ENCODE data around the gene UBR3. TPM values are rescaled to one million over a fixed set of nuclear protein-coding genes. Genes with fewer than 3 reads are reported as not detected.
"Not testable (repeated sequence)": the region's sequence is repeated elsewhere in the genome, so short reads cannot be mapped to it uniquely, and the experiment has no call there.

UBR3 gene
- total RNA-seq, 6 experiments from 2014 or later = 25.3 to 37.3 (median 29.9) TPM

- Histone ChIP-seq H3K27ac (no peak overlapping the region), H3K27me3 (no peaks in the 10 kb centered on the region), H3K9me3 (no peaks in the 10 kb centered on the region), H3K4me1 (no peaks in the 10 kb centered on the region), H3K4me3 (no peak overlapping the region), H3K36me3 (peaks cover 4 to 80% (median 30%) of the 10 kb centered on the region in 4 donors)
- 71% methylated on average over 4 of the region's 4 CpGs for WGBS (ENCODE audit: insufficient coverage, low coverage, low lambda C conversion rate, missing lambda C conversion rate)
- intact Hi-C loops (cut with DNase I) = no loop called here
- TF ChIP-seq CTCF (IDR thresholded peaks at IDR 0.05) (no peak), POLR2A (IDR thresholded peaks at IDR 0.05) (no peak)
- ATAC-seq (no peak), DNase-seq (no peak)
These were observed 19.0 kb upstream of the UBR3 start for GRCh38 chr2:169808221-169808620.

- H3K27me3 ChIP-seq = no peaks in the 10 kb centered on the region
- no peaks in the 10 kb centered on the region for H3K9me3 ChIP-seq
- intact Hi-C loops (cut with DNase I) = no loop called here
- no peak overlapping the region for H3K4me3 ChIP-seq
- H3K27ac ChIP-seq = no peak overlapping the region
- peaks cover 0 to 50% (median 8%) of the 10 kb centered on the region in 4 donors for H3K36me3 ChIP-seq
- DNase-seq (no peak), ATAC-seq (no peak)
- no peaks in the 10 kb centered on the region for H3K4me1 ChIP-seq
- TF ChIP-seq CTCF (IDR thresholded peaks at IDR 0.05) = no peak
- TF ChIP-seq POLR2A (IDR thresholded peaks at IDR 0.05) = no peak
- 56% methylated on average over 1 of the region's 1 CpG for WGBS (ENCODE audit: insufficient coverage, low coverage, low lambda C conversion rate, missing lambda C conversion rate)
These were observed 11.4 kb upstream of the UBR3 start for GRCh38 chr2:169815849-169816248.

GRCh38 chr2:169816961-169817360 lies 10.3 kb upstream of the UBR3 start:
- H3K27ac ChIP-seq; H3K27me3 ChIP-seq; H3K4me1 ChIP-seq; H3K9me3 ChIP-seq; DNase-seq; intact Hi-C loops (cut with DNase I); ATAC-seq; H3K4me3 ChIP-seq: not testable (repeated sequence)
- H3K36me3 ChIP-seq = peaks cover 0 to 39% (median 2%) of the 10 kb centered on the region in 4 donors

GRCh38 chr2:169817369-169817768 lies 9.9 kb upstream of the UBR3 start:
- intact Hi-C loops (cut with DNase I) = not testable (repeated sequence)
- peaks cover 0 to 35% (median under 1%) of the 10 kb centered on the region in 4 donors for H3K36me3 ChIP-seq

GRCh38 chr2:169818241-169818640 lies 9.0 kb upstream of the UBR3 start:
- peaks cover 0 to 28% (median under 1%) of the 10 kb centered on the region in 4 donors for H3K36me3 ChIP-seq

More at GRCh38 chr2:169817369-169817768, 9.9 kb upstream of the UBR3 start:
- not testable (repeated sequence) for DNase-seq, H3K27me3 ChIP-seq, H3K4me1 ChIP-seq, H3K9me3 ChIP-seq, H3K4me3 ChIP-seq, H3K27ac ChIP-seq, ATAC-seq
- WGBS (ENCODE audit: insufficient coverage, low coverage, low lambda C conversion rate, missing lambda C conversion rate) = 100% methylated on average over 6 of the region's 6 CpGs

More at GRCh38 chr2:169818241-169818640, 9.0 kb upstream of the UBR3 start:
- Histone ChIP-seq H3K4me1 (peaks cover 0 to 5% (median 0%) of the 10 kb centered on the region in 4 donors), H3K4me3 (no peak overlapping the region), H3K27ac (no peak overlapping the region), H3K9me3 (no peaks in the 10 kb centered on the region), H3K27me3 (no peaks in the 10 kb centered on the region)
- no peak for ATAC-seq
- intact Hi-C loops (cut with DNase I) = no loop called here
- TF ChIP-seq POLR2A (IDR thresholded peaks at IDR 0.05) (no peak), CTCF (IDR thresholded peaks at IDR 0.05) (no peak)
- no peak for DNase-seq

All from right lobe of liver (tissue), 6 donors.